ENCODE measurements around the gene RFTN1.

Gene RFTN1

GRCh38 chr3:16484984-16485383, 28.5 kb downstream of the RFTN1 start:
- DNase-seq = no peak

GRCh38 chr3:16484216-16484615, 29.3 kb downstream of the RFTN1 start:
- DNase-seq = no peak

DNA sequence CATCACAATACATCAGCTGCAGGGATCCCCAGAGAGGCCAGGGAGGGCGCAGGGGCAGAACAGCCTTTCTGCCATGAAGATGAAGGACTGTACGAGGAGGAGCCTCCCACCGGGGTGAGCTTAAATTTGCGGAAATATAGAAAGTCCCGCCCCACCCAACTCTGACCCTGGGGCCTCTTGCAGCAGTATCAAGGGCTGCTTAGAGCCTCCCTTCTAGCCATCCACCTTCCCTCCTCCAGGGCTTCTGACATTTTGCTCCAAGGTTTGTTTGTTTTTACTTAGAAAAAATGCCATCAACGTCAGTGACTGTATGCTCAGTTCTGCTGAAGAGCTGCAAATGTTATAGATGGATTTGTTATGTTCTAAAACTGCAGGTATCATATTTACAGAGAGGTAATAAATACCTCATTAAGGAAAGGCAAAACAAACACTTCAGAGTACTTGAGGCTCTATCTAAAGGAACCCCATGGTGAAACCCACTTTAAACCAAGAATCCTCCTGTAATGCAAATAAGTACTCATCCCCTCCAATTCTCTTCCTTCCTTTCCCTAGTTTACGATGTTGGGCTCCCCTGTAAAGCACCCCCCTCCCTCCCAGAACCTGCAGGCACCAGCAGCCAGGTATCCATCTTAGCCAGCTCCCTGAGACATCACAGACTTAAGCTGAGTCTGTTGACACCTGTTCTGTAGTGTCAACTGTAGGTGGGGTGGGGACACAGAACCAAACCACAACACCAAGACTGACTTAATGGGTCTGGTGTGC, 30.5 kb downstream of the RFTN1 start:
- DNase-seq = no peak

GRCh38 chr3:16482194-16482769, 31.2 kb downstream of the RFTN1 start:
- no peak for DNase-seq

- DNase-seq = no peak
These were observed 32.0 kb downstream of the RFTN1 start for GRCh38 chr3:16481546-16481897.

DNA sequence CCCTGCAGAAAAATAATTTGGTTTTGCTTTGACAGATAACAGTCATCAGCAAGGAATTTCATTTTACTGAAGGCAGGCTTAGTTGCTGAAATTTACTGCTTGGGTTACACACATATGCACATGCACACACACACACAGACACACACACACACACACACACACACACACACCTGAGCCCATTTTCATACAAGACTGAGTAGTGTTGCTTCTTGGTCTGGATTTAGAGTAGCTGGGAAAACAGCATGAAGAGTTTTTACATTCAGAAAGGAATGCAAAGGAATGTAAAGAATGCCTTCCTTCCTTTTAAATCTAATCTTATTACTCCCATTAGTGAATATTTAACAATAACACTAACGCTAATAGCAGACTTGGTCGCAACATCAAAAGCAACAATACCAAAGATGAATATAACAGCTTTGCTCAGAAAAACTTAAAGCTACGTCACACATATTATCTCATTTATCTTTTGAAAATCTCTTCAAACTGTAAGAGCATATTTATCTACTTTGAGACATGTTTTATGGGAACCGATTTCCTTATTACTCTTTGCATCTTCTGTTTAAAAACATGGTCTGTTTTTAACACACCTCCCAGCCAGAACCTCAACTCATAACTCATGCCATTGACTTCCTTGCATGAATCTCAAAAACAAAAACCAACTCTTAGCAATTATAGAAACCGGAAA, 32.5 kb downstream of the RFTN1 start:
- DNase-seq = no peak

DNA sequence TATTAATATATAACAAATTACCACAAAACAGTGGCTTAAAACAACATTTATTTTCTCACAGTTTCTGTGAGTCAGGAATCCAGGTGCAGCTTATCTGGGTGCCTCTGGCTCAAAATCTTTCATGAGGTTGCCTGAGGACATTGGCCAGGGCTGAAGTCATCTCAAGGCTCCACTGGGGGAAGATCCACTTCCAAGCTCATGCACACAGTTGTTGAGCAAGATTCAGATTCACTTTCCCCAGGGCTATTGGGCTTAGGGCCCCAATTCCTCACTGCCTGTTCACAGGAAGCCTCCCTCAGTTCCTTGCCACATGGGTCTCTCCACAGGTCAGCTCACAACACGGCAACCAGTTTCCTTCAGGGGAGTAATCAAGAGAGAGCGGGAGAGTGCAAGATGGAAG, 35.0 kb downstream of the RFTN1 start:
- no peak for DNase-seq

DNA sequence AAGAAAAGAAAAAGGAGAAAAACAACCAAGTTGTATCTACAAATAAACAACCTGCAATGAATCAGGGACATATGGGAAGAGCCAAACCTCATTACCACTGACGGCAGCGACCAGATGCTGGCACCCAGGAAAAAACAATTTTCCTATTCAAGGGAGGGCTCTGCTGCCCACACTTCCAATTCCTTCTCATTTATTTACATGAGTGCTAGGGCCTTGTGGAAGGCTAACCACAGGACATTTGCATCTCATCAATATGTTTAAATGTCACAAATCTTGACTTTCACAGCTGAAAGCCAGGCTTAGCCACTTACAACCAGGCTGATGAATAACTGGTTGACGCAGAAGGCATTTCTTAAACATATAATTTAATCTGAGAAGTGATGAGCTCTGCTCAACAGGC, 36.0 kb downstream of the RFTN1 start:
- DNase-seq = no peak

DNA sequence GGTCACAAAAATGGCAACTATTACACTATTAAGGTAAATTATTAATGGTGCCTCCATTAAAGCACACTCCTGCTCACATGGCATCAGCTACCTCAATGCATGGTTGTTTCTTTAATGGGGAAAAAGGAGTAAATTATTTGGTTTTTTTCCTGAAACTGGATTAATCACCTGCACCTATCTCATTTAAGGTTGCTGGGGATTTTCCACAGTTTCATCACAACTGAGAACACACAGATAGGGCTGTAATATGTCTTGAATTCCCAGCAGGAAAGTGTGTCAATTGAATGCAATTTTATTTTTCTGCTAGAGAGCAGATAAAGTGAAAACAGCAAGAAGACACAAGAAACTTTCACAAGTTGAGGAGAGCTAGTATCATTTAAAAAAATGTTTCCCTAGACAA, 36.4 kb downstream of the RFTN1 start:
- DNase-seq = no peak

- no peak for DNase-seq
These were observed 36.9 kb downstream of the RFTN1 start for GRCh38 chr3:16476636-16477035.

GRCh38 chr3:16475766-16476165, 37.7 kb downstream of the RFTN1 start:
- DNase-seq = no peak

DNA sequence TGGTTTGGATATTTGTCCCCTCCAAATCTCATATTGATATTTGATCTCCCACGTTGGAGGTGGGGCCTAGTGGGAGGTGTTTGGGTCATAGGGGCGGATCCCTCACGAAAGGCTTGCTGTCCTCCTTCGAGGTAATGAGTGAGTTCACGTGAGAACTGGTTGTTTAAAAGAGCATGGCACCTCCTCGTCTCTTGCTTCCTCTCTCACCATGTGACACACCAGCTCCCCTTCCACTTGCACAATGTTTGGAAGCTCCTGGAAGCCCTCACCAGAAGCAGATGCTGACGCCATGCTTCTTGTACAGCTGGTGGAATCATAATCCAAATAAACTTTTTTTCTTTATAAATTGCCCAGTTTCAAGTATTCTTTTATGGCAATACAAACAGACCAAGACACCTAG, 38.6 kb downstream of the RFTN1 start:
- DNase-seq = no peak

GRCh38 chr3:16474216-16474615, 39.3 kb downstream of the RFTN1 start:
- DNase-seq = no peak

- no peak for DNase-seq
These were observed 40.9 kb downstream of the RFTN1 start for GRCh38 chr3:16472593-16472992.

DNA sequence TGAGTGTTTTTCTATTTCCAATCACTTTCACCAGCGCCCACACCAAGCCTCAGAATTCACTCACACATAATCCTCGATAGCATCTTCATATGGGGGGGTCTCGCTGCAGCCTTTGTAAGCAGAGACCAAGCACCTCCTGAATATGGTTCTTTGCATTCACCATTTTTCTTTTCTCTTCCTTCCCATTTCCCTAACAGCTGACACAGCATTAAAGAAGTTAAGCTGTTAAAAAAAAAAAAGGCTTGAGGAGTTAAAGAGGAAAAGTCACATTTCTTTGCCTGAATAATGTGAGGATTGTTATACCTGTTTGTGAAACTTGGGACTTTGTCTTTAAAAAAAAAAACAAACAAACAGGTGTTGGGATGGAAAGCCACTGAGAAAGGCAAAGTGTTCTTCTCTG, 41.6 kb downstream of the RFTN1 start:
- no peak for DNase-seq

DNA sequence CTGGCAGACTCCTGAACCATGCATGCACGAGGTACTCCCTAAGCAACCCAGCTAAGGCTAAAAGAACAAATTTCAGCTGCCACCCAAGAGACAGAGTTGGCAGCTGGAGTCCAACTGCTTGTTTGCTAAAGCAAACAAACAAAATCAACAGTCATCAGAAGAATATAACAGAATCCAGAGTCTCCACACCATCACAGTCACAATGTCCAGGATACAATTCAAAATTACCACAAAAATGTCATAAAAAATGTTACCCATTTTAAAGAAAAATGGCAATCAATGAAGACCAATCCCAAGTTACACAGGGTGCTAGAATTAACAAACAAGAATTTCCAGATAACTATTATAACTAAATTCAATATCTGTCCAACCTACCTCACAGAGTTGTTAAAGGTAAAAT, 42.9 kb downstream of the RFTN1 start:
- DNase-seq = no peak

GRCh38 chr3:16468336-16469098, 45.0 kb downstream of the RFTN1 start:
- no peak for DNase-seq

DNA sequence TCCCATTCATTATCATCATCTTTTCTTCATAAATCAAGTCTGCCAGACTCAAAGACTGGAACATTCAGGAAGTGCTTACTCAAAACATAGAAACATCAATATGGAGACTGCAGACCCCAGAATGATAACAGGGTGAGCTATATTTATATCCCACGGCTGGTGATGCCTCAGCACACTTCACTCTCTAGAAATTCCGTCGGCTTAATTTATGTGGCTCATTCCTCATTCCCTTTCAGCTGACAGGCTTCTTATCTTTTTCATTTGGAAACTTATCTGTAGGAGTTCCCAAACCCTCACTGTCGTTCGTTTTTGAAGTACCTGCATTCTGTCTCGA, 45.5 kb downstream of the RFTN1 start:
- DNase-seq = no peak

DNA sequence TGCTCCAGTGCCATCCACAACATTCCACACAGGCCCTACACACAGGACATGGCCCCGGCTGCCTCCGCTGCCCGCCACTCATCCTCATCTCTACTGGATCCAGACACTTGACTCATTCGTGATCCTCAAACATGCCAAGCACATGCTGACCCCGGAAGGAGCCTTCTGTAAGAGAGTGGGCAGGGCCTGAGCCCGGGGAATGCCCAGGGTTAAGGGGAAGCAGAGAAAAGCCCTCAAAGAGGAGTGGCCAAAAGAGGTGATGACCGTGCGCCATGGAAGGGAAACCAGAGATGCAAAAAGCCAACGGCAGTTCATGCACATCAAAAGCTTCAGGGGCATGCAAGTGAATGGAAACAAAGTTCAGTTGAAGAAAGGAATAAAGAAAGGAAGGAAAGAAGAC, 46.1 kb downstream of the RFTN1 start:
- DNase-seq = peak; percentile 26

DNA sequence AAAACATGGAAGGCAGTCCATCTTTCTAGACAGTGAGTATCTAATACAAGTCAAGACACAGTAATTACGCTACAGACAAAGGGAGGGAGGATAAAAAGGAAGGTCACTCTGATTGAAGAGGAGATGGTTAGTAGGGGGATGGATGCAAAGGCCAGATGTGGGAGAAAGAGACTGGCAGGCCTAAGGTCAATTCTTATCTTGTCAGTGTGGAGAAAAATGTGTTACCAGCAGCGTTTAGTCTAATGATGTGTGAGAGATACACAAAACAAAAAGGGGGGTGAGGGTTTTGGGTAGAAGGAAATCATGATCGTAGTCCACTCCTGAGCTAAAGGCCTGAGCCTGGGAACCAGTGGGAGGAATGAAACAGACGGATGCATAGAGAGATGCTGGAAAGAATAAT, 46.7 kb downstream of the RFTN1 start:
- DNase-seq = no peak

GRCh38 chr3:16464511-16465148, 48.9 kb downstream of the RFTN1 start:
- DNase-seq = no peak

DNA sequence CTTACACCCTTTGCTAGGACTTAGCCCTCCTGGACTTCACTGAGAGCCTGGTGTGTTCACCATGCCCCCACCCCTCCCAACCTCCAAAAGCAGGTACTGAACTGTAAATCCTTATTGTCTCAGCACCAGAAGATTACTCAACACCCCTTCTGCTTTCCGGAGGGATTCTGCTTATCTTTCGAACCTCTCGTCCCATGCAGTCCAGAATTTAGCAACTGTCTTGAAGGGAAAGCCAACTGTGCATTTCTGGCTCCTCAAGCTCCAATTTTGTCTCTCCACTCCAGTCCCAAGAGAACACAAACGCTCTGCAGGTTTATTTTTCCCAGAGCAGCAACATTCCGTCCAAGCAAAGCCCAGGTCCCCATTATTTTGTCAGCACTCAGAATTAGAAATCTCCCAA, 49.6 kb downstream of the RFTN1 start:
- no peak for DNase-seq

- no peak for DNase-seq
These were observed 50.4 kb downstream of the RFTN1 start for GRCh38 chr3:16463119-16463518.
